Measurements from ENCODE around the gene RPS23.

- TF ChIP-seq, protein P1, sequence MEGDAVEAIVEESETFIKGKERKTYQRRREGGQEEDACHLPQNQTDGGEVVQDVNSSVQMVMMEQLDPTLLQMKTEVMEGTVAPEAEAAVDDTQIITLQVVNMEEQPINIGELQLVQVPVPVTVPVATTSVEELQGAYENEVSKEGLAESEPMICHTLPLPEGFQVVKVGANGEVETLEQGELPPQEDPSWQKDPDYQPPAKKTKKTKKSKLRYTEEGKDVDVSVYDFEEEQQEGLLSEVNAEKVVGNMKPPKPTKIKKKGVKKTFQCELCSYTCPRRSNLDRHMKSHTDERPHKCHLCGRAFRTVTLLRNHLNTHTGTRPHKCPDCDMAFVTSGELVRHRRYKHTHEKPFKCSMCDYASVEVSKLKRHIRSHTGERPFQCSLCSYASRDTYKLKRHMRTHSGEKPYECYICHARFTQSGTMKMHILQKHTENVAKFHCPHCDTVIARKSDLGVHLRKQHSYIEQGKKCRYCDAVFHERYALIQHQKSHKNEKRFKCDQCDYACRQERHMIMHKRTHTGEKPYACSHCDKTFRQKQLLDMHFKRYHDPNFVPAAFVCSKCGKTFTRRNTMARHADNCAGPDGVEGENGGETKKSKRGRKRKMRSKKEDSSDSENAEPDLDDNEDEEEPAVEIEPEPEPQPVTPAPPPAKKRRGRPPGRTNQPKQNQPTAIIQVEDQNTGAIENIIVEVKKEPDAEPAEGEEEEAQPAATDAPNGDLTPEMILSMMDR (IDR thresholded peaks at IDR 0.05; ENCODE audit: insufficient read depth, low read length, poor library complexity, severe bottlenecking), result no peak
- no peak for TF ChIP-seq EZH2phosphoT487 (conservative IDR thresholded peaks at IDR 0.05; ENCODE audit: low read length)
Measured at GRCh38 chr5:82244151-82244550, 34.0 kb downstream of the RPS23 start.

Data from SU-DHL-6 (cell line).